ENCODE results near the gene ATG5. TPM values are rescaled to one million over a fixed set of nuclear protein-coding genes. Genes with fewer than 3 reads are reported as not detected.

Gene ATG5
- total and polyA plus RNA-seq, 9 of the 15 experiments (the other 6 are each of a cell fraction or from before 2014, with no cell fraction given): 29.0 to 80.0 (median 53.2) TPM

DNA sequence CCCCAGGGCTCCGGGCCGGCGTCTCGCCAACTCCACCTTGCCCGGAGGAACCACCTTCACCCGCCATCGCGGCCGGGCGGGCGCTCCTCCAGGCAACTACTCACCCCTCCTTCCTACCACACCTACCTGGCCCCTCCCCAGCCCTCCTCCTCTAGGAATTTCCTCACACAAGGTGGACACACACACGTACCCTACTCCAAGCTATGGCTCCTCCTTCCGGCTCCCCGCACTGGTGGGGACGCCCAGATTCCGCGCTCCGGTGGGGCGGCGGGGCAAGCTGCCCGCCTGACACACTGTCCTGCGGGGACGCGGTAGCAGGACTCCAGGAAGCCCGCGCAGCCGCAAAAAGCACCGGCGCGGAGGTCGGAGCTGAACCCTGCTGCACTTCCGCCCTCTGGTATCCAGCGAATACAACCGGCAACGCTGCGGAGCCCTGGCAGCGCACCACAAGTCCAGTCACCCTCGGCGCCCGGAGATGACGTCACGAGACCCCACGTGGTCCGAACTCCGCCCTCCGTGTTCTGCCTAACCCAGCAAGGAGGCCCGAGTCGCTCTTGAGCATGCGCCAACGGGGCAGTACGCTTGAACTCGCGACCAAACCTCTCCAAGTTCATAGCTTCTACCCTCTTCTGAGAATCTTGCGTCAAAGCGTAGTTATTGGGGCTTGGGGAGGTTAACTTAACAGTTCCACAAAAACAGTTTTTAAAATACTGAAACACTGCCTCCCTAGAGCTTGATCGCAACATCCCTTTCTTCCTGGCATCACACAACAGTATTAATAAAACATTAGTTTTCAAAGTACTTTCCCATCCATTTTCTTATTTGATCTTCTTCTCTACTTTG lies at the start of gene ATG5 (continued):
- TF ChIP-seq CSDE1 (IDR thresholded peaks at IDR 0.05) (peak in 1 of 2 experiments; percentile 78; a peak in 1 of 4 replicates), ZNF175 (CRISPR knock-in tag; IDR thresholded peaks at IDR 0.05; ENCODE audit: low read depth) (peak; percentile 32; the same call in 1 of the 2 replicates), GTF2E2 (tag; IDR thresholded peaks at IDR 0.05) (peak; percentile 76; the same call in 1 of the 2 replicates), ZKSCAN1 (IDR thresholded peaks at IDR 0.05; ENCODE audit: low read depth, low read length) (peak; percentile 60), DIDO1 (tag; IDR thresholded peaks at IDR 0.05; ENCODE audit: low read depth) (peak; percentile 76), PHF8 (IDR thresholded peaks at IDR 0.05; ENCODE audit: borderline replicate concordance, low read length) (peak; percentile 99), DMBX1 (CRISPR knock-in tag; IDR thresholded peaks at IDR 0.05; ENCODE audit: borderline replicate concordance) (no peak), ZBTB12 (CRISPR knock-in tag; IDR thresholded peaks at IDR 0.05) (peak; percentile 96), ZFX (CRISPR knock-in tag; IDR thresholded peaks at IDR 0.05) (peak; percentile 86), CEBPG (CRISPR knock-in tag; IDR thresholded peaks at IDR 0.05) (no peak), CEBPG (tag; conservative IDR thresholded peaks at IDR 0.05 in 1 of 2, IDR thresholded peaks at IDR 0.05 in 1 of 2) (no peak), MCM7 (IDR thresholded peaks at IDR 0.05) (no peak), MTA1 (IDR thresholded peaks at IDR 0.05; ENCODE audit: borderline replicate concordance) (peak; percentile 99), SOX6 (IDR thresholded peaks at IDR 0.05) (peak; percentile 50; the same call in 1 of the 2 replicates), HDGF (IDR thresholded peaks at IDR 0.05) (no peak), NR4A1 (CRISPR knock-in tag; IDR thresholded peaks at IDR 0.05) (no peak), NR4A1 (tag; IDR thresholded peaks at IDR 0.05) (no peak), PTTG1 (tag; IDR thresholded peaks at IDR 0.05; ENCODE audit: low read depth) (no peak), EP400 (IDR thresholded peaks at IDR 0.05) (peak; percentile 92), CHAMP1 (IDR thresholded peaks at IDR 0.05) (peak; percentile 93), RNF2 (IDR thresholded peaks at IDR 0.05) (peak; percentile 19; the same call in 1 of the 2 replicates), TARDBP (IDR thresholded peaks at IDR 0.05) (peak; percentile 87; the same call in 1 of the 2 replicates), ZZZ3 (IDR thresholded peaks at IDR 0.05) (no peak), U2AF1 (optimal IDR thresholded peaks at IDR 0.05; ENCODE audit: low read depth, low read length) (no peak), ARID2 (IDR thresholded peaks at IDR 0.05) (0 out of 2 replicates have a peak, but pooled peaks have one; percentile 31)
- TF ChIP-seq, protein P1, sequence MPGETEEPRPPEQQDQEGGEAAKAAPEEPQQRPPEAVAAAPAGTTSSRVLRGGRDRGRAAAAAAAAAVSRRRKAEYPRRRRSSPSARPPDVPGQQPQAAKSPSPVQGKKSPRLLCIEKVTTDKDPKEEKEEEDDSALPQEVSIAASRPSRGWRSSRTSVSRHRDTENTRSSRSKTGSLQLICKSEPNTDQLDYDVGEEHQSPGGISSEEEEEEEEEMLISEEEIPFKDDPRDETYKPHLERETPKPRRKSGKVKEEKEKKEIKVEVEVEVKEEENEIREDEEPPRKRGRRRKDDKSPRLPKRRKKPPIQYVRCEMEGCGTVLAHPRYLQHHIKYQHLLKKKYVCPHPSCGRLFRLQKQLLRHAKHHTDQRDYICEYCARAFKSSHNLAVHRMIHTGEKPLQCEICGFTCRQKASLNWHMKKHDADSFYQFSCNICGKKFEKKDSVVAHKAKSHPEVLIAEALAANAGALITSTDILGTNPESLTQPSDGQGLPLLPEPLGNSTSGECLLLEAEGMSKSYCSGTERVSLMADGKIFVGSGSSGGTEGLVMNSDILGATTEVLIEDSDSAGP (CRISPR knock-in tag; IDR thresholded peaks at IDR 0.05): peak; percentile 19; the same call in 1 of the 2 replicates

Measured in K562 (cell line).